GM12865 (cell line): ENCODE data around the gene CPEB4.

Source experiments
- DNase-seq: peaks from one replicate; pipeline ENCODE4 v3.0.0; 2010; ENCODE audit warnings: low read depth
- H3K4me3 ChIP-seq: 2 replicates; pipeline ENCODE4 v1.5.1; 2011; ENCODE audit warnings: mild to moderate bottlenecking, low read depth, low read length, control low read depth
- TF ChIP-seq, protein P1 (sequence below): IDR thresholded peaks from 2 replicates; pipeline ENCODE4 v1.5.1; 2011; ENCODE audit warnings: low read length, control low read depth, low read depth, inconsistent platforms; ENCODE audit not compliant: insufficient read depth; ENCODE audit errors: missing control alignments

CPEB4 gene

DNA sequence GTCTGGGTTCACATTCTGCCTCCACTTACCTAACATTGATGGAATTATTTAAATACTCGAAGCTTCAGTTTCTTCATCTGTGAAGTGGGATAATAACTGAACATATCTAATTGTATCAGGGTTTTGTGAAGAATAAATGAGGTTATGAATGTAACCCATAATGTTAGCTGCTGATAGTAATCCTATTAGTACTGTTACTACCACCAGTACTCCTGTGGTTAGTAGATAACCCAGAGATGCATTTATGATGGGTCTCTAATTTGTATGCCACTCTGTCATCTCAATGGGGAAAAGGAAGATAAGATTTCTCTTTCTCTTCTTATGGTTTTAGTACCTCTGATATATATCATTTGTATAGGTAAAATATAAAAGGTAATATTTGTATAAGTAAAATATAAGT lies 16.0 kb downstream of the CPEB4 start:
- H3K4me3 ChIP-seq: no peak overlapping the region
- TF ChIP-seq, protein P1, sequence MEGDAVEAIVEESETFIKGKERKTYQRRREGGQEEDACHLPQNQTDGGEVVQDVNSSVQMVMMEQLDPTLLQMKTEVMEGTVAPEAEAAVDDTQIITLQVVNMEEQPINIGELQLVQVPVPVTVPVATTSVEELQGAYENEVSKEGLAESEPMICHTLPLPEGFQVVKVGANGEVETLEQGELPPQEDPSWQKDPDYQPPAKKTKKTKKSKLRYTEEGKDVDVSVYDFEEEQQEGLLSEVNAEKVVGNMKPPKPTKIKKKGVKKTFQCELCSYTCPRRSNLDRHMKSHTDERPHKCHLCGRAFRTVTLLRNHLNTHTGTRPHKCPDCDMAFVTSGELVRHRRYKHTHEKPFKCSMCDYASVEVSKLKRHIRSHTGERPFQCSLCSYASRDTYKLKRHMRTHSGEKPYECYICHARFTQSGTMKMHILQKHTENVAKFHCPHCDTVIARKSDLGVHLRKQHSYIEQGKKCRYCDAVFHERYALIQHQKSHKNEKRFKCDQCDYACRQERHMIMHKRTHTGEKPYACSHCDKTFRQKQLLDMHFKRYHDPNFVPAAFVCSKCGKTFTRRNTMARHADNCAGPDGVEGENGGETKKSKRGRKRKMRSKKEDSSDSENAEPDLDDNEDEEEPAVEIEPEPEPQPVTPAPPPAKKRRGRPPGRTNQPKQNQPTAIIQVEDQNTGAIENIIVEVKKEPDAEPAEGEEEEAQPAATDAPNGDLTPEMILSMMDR: no peak
- no peak for DNase-seq

DNA sequence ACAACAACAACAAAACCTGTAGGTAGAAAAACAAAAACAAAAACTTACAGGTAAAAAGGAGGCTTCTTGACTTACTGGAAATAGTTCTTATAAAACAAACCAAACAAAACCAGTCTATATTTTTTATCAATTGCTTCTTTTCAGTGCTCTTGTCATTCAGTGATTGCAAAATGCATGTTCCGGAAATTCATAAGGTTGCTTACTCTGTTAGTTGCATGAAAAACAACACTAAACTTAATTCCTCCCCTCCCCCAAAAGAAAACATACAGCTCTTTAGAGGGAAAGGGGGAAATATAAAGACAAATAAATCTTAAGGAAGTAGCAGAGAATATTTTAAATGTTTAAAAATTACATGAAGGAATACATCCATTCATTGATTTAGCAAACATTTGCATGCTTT lies 19.1 kb downstream of the CPEB4 start:
- DNase-seq: no peak
- TF ChIP-seq, protein P1: no peak
- no peak overlapping the region for H3K4me3 ChIP-seq

DNA sequence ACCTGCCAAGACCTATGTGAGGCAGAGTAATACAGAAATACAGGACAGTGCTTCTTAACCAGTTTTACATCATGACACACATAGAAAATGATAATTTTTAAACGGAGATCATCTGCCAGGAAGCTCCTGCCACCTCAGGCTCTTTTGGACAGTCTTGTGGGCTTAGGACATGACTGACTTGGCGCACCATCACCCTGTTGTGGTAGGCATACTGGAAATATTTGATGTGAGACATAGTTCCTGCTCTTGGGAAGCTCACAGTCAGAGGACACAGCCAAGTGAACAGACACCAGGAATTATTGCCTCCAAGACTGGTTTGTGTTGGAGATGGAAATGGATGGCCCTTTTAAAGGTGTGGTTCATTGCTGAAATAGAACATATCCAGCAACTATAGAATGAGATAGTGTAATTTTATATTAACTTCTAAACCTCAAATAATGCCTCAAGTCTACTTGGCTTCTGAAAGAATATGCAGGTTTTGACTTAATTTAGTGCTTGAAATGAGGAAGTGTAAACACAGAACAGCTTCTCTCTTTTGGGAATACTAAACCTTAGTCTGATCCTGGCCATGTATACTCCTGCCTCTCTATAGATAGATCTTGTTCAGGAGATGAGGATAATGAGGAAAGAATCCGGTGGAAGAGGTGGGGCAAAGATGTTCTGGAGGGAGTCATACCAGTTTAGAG lies 19.7 kb downstream of the CPEB4 start:
- no peak for DNase-seq
- TF ChIP-seq, protein P1: no peak
- no peak overlapping the region for H3K4me3 ChIP-seq

DNA sequence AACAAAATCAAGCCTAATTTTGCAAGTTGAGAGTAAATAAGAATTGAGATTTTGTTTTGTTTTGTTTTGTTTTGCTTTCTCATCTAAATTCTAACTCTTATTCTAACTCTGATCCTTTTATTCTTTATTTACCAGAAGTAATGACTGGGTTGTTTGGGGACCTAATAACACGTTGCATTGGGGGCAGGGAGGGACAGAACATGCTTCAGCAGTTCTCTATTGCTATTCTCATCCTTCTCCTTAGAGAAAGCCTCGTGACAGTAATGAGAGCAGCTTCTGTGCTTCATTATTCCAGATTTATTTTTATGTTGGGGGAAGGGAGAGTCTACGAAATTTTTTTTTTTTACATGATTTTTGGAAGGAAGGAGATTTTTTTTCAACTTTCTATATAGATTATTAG lies 21.1 kb downstream of the CPEB4 start:
- TF ChIP-seq, protein P1: no peak

DNA sequence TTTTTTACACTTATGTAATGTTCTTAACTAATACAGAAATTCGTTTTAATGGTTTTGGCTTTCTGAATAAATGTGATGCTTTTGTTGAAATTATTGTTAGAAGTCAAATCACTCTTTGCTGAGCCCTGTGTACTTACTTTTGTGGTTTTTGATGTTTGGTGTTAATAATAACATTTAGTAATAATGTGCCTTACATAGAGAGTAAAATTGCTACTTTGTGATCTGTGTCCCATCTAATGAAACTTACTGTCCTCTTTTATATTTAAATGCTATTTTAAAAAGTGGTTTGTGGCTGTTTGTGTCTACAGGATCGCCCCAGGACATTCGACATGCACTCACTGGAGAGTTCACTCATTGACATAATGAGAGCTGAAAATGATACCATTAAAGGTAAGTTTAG lies 22.1 kb downstream of the CPEB4 start:
- no peak overlapping the region for H3K4me3 ChIP-seq
- DNase-seq: no peak
- TF ChIP-seq, protein P1: no peak

More for the DNA sequence above, 21.1 kb downstream of the CPEB4 start:
- no peak for DNase-seq
- no peak overlapping the region for H3K4me3 ChIP-seq

DNA sequence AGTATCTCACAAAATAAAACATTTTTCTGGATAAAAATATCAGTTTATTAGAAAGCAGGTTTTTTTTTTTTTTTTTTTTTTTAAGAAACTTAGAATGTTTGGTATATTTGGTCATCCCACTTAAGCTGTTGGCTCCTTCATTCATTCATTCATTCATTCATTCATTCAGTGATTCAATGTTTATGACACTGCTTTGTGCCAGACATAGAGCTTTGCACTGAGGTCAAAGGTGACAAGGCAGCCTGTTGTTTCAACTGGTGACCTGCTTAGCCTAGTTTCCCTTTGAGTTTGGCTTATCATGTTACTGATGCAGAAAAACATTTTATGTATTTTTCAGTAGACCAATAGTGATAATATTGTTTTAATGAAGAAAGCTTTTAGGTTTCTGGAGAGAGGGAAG lies 23.5 kb downstream of the CPEB4 start:
- no peak for DNase-seq
- TF ChIP-seq, protein P1: no peak

More for the DNA sequence above, 23.5 kb downstream of the CPEB4 start:
- H3K4me3 ChIP-seq: no peak overlapping the region
